Cardiac muscle cell (in vitro differentiated cells and primary cell): ENCODE data around the gene HSH2D. TPM values are rescaled to one million over a fixed set of nuclear protein-coding genes. Genes with fewer than 3 reads are reported as not detected.

Experiments used
- DNase-seq, 2 donors: peaks; one replicate each; pipeline versions ENCODE4 v3.0.0 to v3.0.0-alpha.2; 2010 to 2017; ENCODE audit warnings: low read depth in 1 of 2, low spot score in 1 of 2
- H3K27ac ChIP-seq: fragments of 200-600 bp; sonication (generic); 2 replicates; pipeline ENCODE4 v1.5.1; 2016
- H3K27me3 ChIP-seq: fragments of 200-600 bp; sonication (generic); 2 replicates; pipeline ENCODE4 v1.6.0; 2016; ENCODE audit warnings: control low read depth
- H3K36me3 ChIP-seq: fragments of 200-600 bp; sonication (generic); 2 replicates; pipeline ENCODE4 v1.5.1; 2016; ENCODE audit warnings: control low read depth
- H3K4me1 ChIP-seq: fragments of 200-600 bp; sonication (generic); 2 replicates; pipeline ENCODE4 v1.8.1; 2017; ENCODE audit warnings: low read depth, mild to moderate bottlenecking, mixed run types
- H3K4me3 ChIP-seq: fragments of 200-600 bp; sonication (generic); 2 replicates; pipeline ENCODE4 v1.5.1; 2016; ENCODE audit warnings: mild to moderate bottlenecking
- H3K9me3 ChIP-seq: fragments of 200-600 bp; sonication (generic); 2 replicates; pipeline ENCODE4 v1.5.1; 2017; ENCODE audit warnings: low read depth, mild to moderate bottlenecking, control low read depth
- CTCF ChIP-seq: IDR thresholded peaks from 2 replicates; pipeline ENCODE4 v1.5.1; 2012; ENCODE audit warnings: low read depth, mild to moderate bottlenecking, low read length
- polyA plus RNA-seq: library from polyadenylated mRNA; unstranded; fragments of >200 nt; fragmentation: Nextera tagmentation; extraction: Ambion mirVana; gene quantifications from 2 replicates; pipeline ENCODE4 v1.2.1, GENCODE V29; 2016
- total RNA-seq: library from RNA; depleted of rRNA; stranded (reverse); fragments of >200 nt; gene quantifications from 2 replicates; pipeline ENCODE4 v1.2.3, GENCODE V29; 2016

The HSH2D gene
- total RNA-seq (not detected in 2 replicates), polyA plus RNA-seq (0.12 TPM in 1 of 2 replicates, not detected in the other)

- H3K27me3 ChIP-seq = no peaks in the 10 kb centered on the region
- H3K36me3 ChIP-seq = no peaks in the 10 kb centered on the region
- H3K4me3 ChIP-seq = no peak within 1 kb of the TSS
- no peak within 1 kb of the TSS for H3K27ac ChIP-seq
- H3K9me3 ChIP-seq = no peaks in the 10 kb centered on the region
- no peaks in the 10 kb centered on the region for H3K4me1 ChIP-seq
- no peak for DNase-seq
- no peak for TF ChIP-seq CTCF
Observed at GRCh38 chr19:16143399-16144215, at the start of gene HSH2D. TSS of gene HSH2D (plus strand) at chr19:16143685. CDS start at chr19:16148751, 5,066 bp downstream.

DNA sequence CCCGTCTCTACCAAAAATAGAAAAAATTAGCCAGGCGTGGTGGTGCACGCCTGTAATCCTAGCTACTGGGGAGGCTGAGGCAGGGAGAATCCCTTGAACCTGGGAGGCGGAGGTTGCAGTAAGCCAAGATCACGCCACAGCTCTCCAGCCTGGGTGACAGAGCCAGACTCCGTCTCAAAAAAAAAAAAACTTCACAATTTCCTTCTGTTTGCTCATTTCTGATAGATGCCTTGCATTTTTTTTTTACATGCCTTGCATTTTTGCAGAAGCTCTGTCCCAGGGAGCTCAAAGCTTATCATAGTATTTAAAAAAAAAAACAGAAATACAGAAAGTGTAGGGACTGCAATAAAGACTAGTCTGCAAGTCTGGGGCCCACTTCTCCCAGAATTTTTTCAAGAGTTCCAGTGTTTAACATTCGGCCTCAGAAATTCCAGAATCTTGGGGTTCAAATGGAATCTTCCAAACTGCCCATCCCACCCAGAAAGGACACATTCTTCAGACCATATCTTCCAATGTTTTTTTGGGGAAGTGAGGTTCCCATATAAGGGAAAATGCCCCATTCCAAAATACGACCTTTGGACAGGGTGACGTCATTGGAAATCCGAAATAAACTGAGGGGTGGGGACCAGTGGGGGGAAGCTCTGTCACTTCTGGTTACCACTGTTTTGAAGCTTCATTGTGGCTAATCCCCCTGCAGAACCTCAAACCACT, 49.0 kb upstream of the HSH2D start:
- Histone ChIP-seq H3K27me3 (no peaks in the 10 kb centered on the region), H3K27ac (peak overlapping the region; percentile 66)
- TF ChIP-seq CTCF = no peak

DNA sequence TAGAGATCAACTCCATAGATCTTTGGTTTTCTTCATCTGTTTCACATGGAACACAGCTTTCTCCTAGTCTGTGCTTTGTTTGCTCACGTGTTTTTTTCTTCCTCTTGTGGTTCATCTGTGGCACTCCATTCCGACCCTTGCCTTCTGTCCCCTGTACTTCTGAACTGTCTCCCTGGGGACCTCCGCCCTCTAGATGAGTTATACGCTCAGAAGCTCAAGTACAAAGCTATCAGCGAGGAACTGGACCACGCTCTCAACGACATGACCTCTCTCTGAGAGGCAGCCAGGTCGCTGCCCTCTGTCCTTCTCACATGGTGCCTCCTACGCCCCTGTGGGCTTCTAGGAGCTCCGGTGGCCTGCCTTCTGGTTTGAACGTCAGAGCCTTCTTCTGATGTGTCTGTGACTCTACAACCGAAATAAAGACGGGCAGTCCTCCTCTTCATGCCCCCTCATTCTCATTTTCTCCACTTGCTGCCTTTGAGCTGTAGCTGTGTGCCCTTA, 48.4 kb upstream of the HSH2D start:
- H3K27ac ChIP-seq = peak overlapping the region; percentile 66
- no peaks in the 10 kb centered on the region for H3K27me3 ChIP-seq
- TF ChIP-seq CTCF = no peak
- no peak overlapping the region for H3K4me3 ChIP-seq
- peaks cover 68% of the 10 kb centered on the region for H3K36me3 ChIP-seq
- H3K9me3 ChIP-seq = no peaks in the 10 kb centered on the region
- H3K4me1 ChIP-seq = no peaks in the 10 kb centered on the region
- DNase-seq = no peak

More for the DNA sequence above, 49.0 kb upstream of the HSH2D start:
- DNase-seq = peak in 1 of 2 donors; percentile 51
- Histone ChIP-seq H3K36me3 (peaks cover 62% of the 10 kb centered on the region), H3K9me3 (no peaks in the 10 kb centered on the region), H3K4me3 (no peak overlapping the region), H3K4me1 (no peaks in the 10 kb centered on the region)

- peaks cover 69% of the 10 kb centered on the region for H3K36me3 ChIP-seq
- no peaks in the 10 kb centered on the region for H3K4me1 ChIP-seq
- H3K4me3 ChIP-seq = no peak overlapping the region
- TF ChIP-seq CTCF = no peak
- no peaks in the 10 kb centered on the region for H3K9me3 ChIP-seq
- H3K27ac ChIP-seq = peak overlapping the region; percentile 54
- no peaks in the 10 kb centered on the region for H3K27me3 ChIP-seq
- DNase-seq = no peak
Observed at GRCh38 chr19:16096280-16096855, 47.1 kb upstream of the HSH2D start.

DNA sequence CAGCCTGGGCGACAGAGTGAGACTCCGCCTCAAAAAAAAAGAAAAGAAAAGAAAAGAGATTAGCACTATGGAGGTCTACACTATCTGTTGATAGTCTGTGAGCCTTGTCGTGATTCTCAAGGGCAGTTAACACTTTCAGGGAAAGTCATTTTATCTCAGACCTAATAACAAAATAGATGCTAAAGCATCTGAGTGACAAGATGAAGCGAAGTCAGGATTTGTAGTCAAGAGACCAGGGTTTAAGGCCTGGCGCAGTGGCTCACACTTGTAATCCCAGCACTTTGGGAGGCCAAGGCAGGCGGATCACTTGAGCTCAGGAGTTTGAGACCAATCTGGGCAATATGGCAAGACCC, 45.1 kb upstream of the HSH2D start:
- Histone ChIP-seq H3K36me3 (peaks cover 69% of the 10 kb centered on the region), H3K9me3 (no peaks in the 10 kb centered on the region), H3K4me1 (no peaks in the 10 kb centered on the region), H3K27me3 (no peaks in the 10 kb centered on the region), H3K4me3 (no peak overlapping the region), H3K27ac (peak overlapping the region; percentile 54)
- DNase-seq = no peak
- TF ChIP-seq CTCF = no peak
